GM21529 (cell line): ENCODE measurements around the gene CDC37L1.
"Not testable (repeated sequence)": the region's sequence is repeated elsewhere in the genome, so short reads cannot be mapped to it uniquely, and the experiment has no call there.

ENCODE experiments used
- ATAC-seq: cut with Tn5 transposase; IDR thresholded peaks from one replicate; pipeline ENCODE4 v1.9.1; 2021; ENCODE audit not compliant: unreplicated experiment

Gene CDC37L1

GRCh38 chr9:4679268-4680172 is at the start of gene CDC37L1:
TSS of gene CDC37L1 (plus strand) at chr9:4679569. CDS start at chr9:4679768, 199 bp downstream.
- ATAC-seq: peak; percentile 96

- ATAC-seq: no peak
Measured at GRCh38 chr9:4630836-4631235, 48.5 kb upstream of the CDC37L1 start.

- ATAC-seq: no peak
Measured at GRCh38 chr9:4638968-4639367, 40.4 kb upstream of the CDC37L1 start.

GRCh38 chr9:4639420-4639819 is 39.9 kb upstream of the CDC37L1 start:
- ATAC-seq: no peak

- no peak for ATAC-seq
Measured at GRCh38 chr9:4640027-4640426, 39.3 kb upstream of the CDC37L1 start.

- no peak for ATAC-seq
Measured at GRCh38 chr9:4642351-4642750, 37.0 kb upstream of the CDC37L1 start.

- no peak for ATAC-seq
Measured at GRCh38 chr9:4654084-4654483, 25.3 kb upstream of the CDC37L1 start.

- ATAC-seq: no peak
Measured at GRCh38 chr9:4654538-4654937, 24.8 kb upstream of the CDC37L1 start.

GRCh38 chr9:4656196-4656595 is 23.2 kb upstream of the CDC37L1 start:
- not testable (repeated sequence) for ATAC-seq

- no peak for ATAC-seq
Measured at GRCh38 chr9:4656621-4657020, 22.7 kb upstream of the CDC37L1 start.

- ATAC-seq: no peak
Measured at GRCh38 chr9:4657426-4658159, 21.8 kb upstream of the CDC37L1 start.

- not testable (repeated sequence) for ATAC-seq
Measured at GRCh38 chr9:4660665-4661064, 18.7 kb upstream of the CDC37L1 start.

GRCh38 chr9:4661165-4661564 is 18.2 kb upstream of the CDC37L1 start:
- no peak for ATAC-seq

- no peak for ATAC-seq
Measured at GRCh38 chr9:4661611-4662010, 17.8 kb upstream of the CDC37L1 start.

GRCh38 chr9:4662108-4662988 is 17.0 kb upstream of the CDC37L1 start, which contains the start of gene PLPP6:
TSS of gene PLPP6 (plus strand) at chr9:4662294. CDS start at chr9:4662376, 82 bp downstream.
- peak; percentile 88 for ATAC-seq

- peak; percentile 1 for ATAC-seq
Measured at GRCh38 chr9:4662989-4663792, 16.2 kb upstream of the CDC37L1 start.

- ATAC-seq: no peak
Measured at GRCh38 chr9:4663956-4664355, 15.4 kb upstream of the CDC37L1 start.

- no peak for ATAC-seq
Measured at GRCh38 chr9:4665357-4665756, 14.0 kb upstream of the CDC37L1 start.

GRCh38 chr9:4666042-4666699 is 13.2 kb upstream of the CDC37L1 start, which contains the start of gene SPATA6L:
TSS of gene SPATA6L (minus strand) at chr9:4666480. CDS start at chr9:4666250, 230 bp downstream.
- ATAC-seq: peak; percentile 37
